ENCODE data around the gene SERINC2. TPM values are rescaled to one million over a fixed set of nuclear protein-coding genes. Genes with fewer than 3 reads are reported as not detected.

The SERINC2 gene
- total and polyA plus RNA-seq, 2 of the 8 experiments (the other 6 are each of a cell fraction or from before 2014, with no cell fraction given) = 31.4 to 60.0 TPM

DNA sequence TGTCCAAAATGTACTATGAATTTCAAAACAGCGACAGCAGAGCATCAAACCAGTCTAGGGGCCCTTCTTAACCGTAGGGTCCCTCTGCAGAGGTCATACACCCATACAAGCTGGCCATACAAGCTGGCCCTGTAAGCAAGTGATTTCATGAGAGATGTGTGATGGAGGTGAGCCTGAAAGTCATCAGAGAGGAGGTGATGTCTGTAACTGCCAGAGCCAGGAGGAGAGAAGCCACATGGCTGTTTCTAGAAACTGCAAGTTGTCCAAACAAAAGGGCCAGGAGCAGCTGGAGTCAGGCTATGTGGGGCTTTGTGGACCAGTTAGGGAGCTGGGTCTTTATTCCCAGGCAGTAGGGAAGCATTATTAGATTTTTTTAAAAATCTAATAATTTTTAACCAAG is 14.8 kb upstream of the SERINC2 start (continued):
- no peak for TF ChIP-seq CTBP2 (IDR thresholded peaks at IDR 0.05; ENCODE audit: borderline replicate concordance, insufficient read depth, insufficient read length, low read length)
- no peak for TF ChIP-seq ASH2L (IDR thresholded peaks at IDR 0.05; ENCODE audit: low read length)
- no peak for TF ChIP-seq CBX5 (IDR thresholded peaks at IDR 0.05; ENCODE audit: low read depth, low read length)
- no peak for TF ChIP-seq POLR2A (IDR thresholded peaks at IDR 0.05; ENCODE audit: control extremely low read depth in 1 of 2, low read depth in 2 of 2, low read length in 2 of 2)
- no peak for TF ChIP-seq RNF2 (IDR thresholded peaks at IDR 0.05; ENCODE audit: borderline replicate concordance, low read depth, low read length, missing control alignments, poor library complexity, severe bottlenecking)
- TF ChIP-seq SP2 (IDR thresholded peaks at IDR 0.05; ENCODE audit: low read length) = no peak
